ENCODE measurements around the gene PITPNM3.

DNA sequence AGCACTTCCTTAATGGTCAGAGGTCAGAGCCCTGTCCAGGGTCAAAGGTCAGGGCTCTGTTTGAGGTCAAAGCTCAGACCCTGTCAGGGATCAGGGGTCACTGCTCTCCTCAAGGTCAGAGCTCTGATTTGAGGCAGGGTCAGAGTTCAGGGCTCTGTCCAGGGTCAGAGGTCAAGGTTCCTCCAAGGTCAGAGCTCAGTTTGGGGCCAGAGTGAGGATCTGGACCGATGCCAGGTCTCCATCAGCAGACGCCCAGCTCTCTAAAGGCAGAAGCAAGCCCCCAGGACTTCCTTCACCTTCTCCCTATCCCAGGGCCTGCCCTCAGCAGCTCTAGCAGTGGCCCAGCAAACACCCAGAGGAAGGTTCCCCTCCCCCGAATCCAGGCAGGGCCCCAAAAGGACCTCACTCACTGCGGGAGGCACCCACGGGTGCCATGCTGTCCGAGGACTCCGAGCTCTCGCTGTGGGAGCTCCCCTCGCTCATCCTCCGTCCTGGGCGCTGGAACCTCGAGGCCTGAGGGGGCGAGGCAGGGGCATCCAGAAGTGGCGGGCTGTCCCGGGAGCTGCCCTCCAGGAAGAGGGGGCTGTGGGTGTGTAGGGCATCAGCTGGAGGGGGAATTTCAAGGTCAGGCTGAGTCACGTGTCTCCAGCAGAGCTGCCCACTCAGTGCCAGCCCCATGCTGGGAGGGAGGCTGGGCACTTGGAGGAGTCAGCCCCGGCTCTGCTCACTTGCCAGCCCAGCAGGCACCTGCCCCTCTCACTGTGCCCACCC lies 85.4 kb downstream of the PITPNM3 start:
- TF ChIP-seq POLR2AphosphoS5 (IDR thresholded peaks at IDR 0.05; ENCODE audit: low read depth, low read length) (no peak), POLR2A (IDR thresholded peaks at IDR 0.05; ENCODE audit: low read depth, low read length) (no peak)

Data from GM12892 (cell line).